ENCODE measurements around the gene ZNF674. TPM values are rescaled to one million over a fixed set of nuclear protein-coding genes. Genes with fewer than 3 reads are reported as not detected.

The ZNF674 gene
- 1 to 10 TPM in 1 of 3 donors, under 1 TPM in 2; 0.31 to 2.9 (median 0.74) TPM for polyA plus RNA-seq

DNA sequence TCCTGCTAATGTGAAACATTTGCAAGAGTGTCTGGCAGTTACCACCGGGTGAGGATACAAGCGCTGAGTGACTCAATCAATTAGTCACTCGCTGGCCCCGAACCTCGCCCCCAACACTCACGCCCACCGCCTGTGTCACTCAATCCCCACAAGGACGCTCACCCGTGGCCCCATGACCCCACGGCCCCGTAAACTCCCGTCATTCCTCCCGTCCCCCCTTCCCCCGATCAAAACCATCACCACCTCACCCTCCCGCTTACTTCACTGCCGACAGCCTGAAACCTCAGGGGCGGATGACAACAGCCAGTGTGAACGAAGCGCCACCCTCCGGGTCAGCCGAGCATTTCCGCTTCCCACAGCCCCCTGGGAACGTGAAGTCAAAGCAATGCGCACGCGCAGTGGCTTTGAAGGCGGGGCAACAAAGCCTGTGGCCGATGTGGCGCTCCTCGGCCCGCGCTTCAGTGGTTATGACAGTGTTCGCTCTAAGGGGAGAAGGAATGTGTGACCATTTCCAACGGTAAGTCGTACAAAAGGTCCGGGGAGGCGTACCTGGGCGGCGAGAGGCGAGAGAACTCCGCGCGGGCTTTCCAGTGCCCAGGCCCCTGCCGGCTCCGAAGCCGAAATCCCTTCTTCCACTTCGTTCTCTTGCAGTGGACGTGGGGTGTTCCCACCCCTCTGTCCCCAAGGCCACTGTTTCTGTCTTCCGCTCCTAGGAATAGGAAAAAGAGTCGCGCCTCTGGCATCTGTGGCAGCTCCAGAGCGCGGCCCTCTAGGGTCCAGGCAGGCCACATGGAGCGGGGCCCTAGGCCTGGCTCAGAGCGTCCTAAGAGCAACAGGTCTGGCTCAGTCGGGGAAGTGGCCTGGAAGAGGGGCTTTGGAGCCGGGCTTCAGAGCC is at the start of gene ZNF674:
Gene ZNF674 (minus strand): TSS at position 311 of the 895 bp plus-strand sequence. CDS start 3,334 bp downstream, outside the sequence.
- H3K27ac ChIP-seq (ENCODE audit: low read depth, low read length): no peak within 1 kb of the TSS
- 0 to 33% (median 0%) methylated on average over 46 to 57 of the region's 57 CpGs for WGBS, 3 donors

DNA sequence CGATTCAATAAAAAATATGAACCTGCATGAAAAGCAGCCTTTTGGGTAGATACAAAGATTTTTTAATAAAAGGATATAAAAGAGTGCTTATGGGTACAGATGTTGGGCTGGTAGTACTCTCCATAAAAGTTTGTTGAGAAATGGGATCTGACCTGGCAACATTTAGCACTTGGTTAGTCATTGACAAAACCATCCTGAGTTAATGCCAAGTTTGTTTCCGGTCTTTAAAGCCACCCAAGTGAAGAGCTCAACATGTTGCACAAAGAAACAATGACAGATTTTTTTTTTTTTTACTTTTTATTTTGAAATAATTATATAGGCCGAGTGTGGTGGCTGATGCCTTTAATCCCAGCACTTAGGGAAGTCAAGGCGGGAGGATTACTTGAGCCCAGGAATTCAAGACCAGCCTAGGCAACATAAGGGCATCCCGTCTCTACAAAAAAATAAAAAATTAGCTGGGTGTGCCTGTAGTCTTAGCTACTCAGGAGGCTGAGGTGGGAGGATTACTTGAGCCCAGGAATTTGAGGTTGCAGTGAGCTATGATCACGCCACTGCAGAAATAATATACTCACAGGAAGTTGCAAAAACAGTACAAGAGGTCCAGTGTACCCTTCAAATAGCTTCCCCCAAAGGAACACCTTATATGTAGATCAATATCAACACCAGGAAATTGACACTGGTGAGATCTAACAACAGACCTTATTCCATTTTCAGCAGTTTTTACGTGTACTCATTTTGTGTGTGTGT is 44.9 kb upstream of the ZNF674 start:
- WGBS, 3 donors: 70 to 74% (median 73%) methylated on average over 7 of the region's 7 CpGs
- no peak overlapping the region for H3K27ac ChIP-seq (ENCODE audit: low read depth, low read length)

DNA sequence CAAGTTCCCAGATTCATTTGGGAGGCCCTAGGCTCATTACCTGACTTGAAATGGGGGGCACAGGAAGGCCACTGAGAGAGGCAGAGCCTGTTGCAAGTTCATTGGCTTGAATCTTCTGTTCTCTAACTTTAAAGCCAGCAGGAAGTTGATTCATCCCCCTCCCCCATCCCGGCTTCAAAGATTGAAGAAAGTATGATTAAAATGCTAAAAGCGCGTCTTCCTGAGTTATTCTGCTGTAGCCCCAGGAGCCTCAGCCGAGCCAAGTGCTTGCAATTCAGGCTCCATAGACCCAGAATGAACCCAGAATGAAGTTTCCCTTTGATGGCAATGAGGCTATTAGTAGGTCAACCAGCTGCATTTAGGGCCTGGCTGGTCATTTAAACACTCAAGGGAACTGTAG is 43.0 kb upstream of the ZNF674 start:
- WGBS, 3 donors: 5 to 62% (median 32%) methylated on average over 4 of the region's 4 CpGs
- H3K27ac ChIP-seq (ENCODE audit: low read depth, low read length): no peak overlapping the region

DNA sequence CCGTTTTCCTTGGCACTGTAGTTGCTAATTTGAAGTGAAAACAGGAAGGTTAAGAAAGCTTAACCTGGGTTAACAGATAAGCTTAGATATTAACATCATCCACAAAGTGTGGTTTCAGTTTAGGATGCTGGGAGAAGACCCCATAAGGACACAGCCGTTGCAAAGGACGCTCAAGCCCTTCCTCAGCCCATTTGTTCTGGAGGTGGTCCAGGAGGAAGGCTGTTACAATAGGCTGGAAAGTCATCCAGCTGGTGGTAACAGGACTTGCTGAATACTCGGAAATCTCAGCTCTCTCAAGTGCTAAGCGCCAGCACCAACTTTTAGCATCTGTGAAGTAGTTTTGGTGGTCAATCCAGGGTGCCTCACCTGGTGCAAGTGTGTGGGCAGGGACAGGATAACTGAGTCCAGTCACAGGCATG is 42.5 kb upstream of the ZNF674 start:
- WGBS, 3 donors: 15 to 51% (median 22%) methylated on average over 5 of the region's 5 CpGs
- H3K27ac ChIP-seq (ENCODE audit: low read depth, low read length): no peak overlapping the region

DNA sequence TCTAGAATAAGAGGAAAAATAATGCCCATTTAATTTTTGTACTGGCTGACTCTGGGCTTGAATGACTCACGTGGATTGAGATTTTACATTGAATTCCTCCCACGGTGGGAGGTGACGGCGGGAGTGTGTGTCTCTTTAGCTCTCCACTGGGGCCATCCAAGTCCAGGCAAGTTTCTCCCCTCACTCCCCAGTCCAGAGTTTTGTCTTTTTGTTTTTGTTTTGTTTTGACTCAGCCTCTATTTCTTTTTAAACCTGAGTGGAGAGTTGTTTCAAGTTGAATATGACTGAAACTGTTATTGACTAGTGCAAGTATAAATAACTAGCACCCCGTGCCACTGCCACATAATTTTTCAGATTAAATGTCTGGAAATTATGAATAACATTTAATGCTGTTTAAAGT is 41.9 kb upstream of the ZNF674 start:
- 37 to 71% (median 38%) methylated on average over 5 of the region's 5 CpGs for WGBS, 3 donors
- no peak overlapping the region for H3K27ac ChIP-seq (ENCODE audit: low read depth, low read length)

DNA sequence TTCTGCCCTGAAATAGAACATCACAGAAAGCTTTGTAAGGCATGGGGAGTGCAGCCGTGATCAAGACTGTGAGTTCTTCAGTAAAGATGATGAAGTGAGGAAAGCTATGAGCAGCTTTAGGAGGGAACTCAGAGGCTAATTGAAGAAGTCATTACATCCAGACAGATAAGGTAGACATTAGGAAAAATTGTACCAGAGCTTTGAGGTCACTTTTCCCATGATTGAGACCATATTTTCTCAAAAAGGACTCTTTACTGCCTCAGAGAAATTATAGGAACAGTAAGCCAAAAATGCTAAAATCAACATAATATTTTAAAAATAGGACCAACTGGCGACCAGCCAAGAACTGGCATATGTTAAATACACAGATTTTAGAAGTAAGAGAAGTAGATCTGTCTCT is 39.5 kb upstream of the ZNF674 start:
- no peak overlapping the region for H3K27ac ChIP-seq (ENCODE audit: low read depth, low read length)

DNA sequence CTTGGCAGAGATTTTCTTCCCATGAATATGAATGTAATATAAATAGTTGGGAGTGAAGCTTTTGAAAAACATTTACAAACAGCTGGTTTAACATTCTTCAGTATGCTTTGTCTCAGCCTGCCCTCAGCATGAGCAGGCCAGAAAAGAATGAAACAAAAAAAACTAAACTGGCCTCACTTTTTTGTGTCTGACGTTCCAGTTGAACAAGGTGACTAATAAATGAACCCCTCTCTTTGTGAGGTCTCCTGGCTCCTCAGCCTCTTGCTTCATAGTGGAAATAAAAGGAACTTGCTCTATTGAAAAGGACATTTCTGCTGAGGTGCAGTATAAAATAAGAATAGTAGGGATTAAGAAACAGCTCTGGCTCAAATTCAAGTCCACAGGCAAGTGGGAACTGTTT is 37.7 kb upstream of the ZNF674 start:
- no peak overlapping the region for H3K27ac ChIP-seq (ENCODE audit: low read depth, low read length)
- WGBS, 3 donors: 19 to 40% (median 21%) methylated on average over 1 of the region's 1 CpG

More for the DNA sequence above, 39.5 kb upstream of the ZNF674 start:
- 45 to 66% (median 63%) methylated on average over 2 of the region's 2 CpGs for WGBS, 3 donors

DNA sequence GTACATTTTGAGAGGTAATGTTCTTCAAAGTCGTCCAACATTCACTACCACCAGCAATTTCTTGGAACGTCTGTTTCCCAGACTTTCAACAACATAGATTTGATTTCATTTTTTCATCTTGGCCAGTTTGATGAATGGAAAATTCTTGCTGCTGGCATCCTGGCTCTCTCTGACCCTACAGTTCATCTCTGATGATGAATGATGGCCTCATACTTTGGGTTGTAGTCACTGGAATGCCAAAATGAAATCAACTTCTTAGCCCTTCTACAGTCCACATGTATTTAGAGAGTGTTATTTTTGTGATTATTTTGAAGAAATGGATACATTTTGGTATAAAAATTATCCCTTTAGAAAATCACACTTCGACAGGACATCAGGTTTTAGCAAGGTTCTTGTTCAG is 37.1 kb upstream of the ZNF674 start:
- WGBS, 3 donors: 54 to 88% (median 66%) methylated on average over 3 of the region's 3 CpGs

DNA sequence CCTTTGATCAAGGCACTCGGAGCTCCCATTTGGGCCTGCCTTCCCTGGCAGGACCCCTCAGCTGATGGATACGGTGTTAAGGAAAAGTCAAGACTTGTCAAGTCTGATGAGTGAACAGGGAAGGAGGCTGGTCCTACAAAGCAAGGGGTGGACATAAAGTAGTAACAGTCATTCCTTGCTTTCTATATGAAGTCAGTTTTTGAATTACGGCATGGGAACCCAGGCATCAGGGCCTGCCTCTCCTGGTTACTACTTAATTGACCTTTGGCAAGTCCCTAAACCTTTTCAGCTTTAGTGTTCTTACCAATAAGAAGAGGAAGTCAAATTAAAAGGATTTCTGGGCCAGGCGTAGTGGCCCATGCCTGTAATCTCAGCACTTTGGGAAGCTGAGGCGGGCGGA is 35.4 kb upstream of the ZNF674 start:
- WGBS, 3 donors: 89 to 95% (median 90%) methylated on average over 4 to 6 of the region's 6 CpGs

More for the DNA sequence above, 37.1 kb upstream of the ZNF674 start:
- H3K27ac ChIP-seq (ENCODE audit: low read depth, low read length): no peak overlapping the region

DNA sequence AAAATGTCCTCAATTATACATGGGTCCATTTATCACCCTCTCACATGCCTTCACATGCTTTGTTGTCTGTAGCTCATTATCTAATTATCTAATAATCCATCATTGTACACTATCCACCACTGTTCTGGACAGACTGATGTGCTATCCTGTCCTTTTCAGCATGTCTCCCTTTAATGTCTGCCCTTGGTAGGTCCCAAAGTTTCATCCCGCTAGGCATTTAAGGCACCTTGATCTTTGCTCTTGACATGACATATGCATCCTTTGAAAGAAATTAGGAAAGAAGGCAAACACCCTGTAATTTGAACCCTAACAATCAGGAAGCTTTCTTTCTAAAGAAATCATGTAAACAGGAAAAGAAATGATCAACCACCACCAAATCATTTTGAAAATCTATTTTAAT is 34.0 kb upstream of the ZNF674 start:
- WGBS, 3 donors: 87 to 94% (median 91%) methylated on average over 1 of the region's 1 CpG
- no peak overlapping the region for H3K27ac ChIP-seq (ENCODE audit: low read depth, low read length)

More for the DNA sequence above, 35.4 kb upstream of the ZNF674 start:
- no peak overlapping the region for H3K27ac ChIP-seq (ENCODE audit: low read depth, low read length)

DNA sequence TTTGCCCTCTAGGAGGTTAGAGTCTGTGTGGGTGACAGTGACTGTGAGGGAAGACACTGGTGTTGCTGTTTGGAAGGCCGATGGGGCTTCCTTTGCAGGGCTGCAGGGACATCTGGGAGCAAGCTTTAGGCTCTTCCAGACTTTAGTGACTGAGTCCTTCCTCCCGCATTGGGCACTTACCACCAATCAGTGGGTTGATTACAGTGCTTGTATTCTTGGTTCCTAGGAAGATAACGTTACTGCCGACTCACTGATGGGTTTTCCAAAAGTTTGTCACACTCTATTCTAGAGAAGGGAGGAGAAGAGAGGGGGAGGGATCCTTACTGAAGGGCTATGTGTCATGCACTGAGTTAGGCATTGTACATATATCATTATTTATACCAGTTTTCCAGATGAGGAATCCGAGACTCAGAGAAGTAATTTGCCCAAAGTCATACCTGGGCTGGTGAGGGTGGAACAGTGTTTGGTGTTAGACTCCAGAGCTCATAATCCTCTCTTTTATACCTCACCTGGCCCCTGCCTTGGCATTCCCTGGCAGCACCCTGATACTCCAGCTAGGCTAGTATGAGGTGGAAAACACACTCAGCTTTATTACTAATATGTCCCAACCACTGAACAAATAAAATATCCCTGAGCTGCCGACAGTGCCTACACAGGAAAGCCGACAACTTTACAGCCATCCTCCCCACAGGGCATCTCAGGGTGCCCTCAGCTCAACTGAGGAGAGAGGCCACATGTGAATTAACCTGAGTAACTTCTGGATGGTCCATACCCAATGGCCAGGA is 32.2 kb upstream of the ZNF674 start:
- H3K27ac ChIP-seq (ENCODE audit: low read depth, low read length): no peak overlapping the region
- WGBS, 3 donors: 64 to 81% (median 70%) methylated on average over 7 of the region's 7 CpGs

DNA sequence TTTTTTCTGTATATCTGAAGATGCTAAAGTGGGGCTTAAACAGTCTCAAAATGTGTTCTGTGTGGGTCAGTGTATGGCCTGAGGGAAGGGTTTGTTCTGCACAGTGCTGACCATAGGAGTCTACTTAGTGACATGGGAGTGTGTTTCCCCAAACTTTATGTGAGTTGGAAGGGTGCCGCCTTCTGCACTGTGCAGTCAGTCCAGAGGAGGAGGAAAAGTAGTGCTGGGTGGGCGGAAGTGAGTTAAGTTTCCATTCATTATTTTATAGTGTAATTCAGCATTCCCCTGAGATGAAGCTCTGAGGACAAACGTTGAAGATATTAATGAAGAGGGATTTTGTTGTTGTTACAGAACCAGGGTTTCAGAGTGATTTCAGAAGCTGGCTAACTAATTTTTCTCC is 31.2 kb upstream of the ZNF674 start:
- whole genome bisulfite sequencing, 3 donors: 37 to 70% (median 47%) methylated on average over 3 of the region's 3 CpGs
- no peak overlapping the region for H3K27ac ChIP-seq (ENCODE audit: low read depth, low read length)

DNA sequence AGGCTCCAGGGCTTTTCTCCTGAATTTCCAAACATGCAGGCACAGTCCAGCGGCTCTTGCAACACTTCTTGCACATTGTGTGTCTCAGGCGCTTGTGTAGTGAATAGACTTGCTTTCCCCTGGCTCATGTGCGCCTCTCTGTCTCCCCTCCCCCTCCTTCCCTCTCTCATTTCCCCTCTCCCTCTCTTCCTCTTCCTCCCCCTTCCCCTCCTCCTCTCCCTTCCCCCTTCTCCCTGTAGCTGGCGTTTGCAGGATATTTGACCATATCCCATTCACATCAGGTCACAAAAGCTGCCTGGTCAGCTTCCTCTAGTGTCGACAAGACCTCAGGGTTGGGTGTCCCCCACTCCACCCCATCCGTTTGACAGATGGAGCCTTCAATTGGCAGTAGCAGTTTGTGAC is 30.8 kb upstream of the ZNF674 start:
- H3K27ac ChIP-seq (ENCODE audit: low read depth, low read length): no peak overlapping the region
- WGBS, 3 donors: 6 to 48% (median 24%) methylated on average over 6 of the region's 6 CpGs

DNA sequence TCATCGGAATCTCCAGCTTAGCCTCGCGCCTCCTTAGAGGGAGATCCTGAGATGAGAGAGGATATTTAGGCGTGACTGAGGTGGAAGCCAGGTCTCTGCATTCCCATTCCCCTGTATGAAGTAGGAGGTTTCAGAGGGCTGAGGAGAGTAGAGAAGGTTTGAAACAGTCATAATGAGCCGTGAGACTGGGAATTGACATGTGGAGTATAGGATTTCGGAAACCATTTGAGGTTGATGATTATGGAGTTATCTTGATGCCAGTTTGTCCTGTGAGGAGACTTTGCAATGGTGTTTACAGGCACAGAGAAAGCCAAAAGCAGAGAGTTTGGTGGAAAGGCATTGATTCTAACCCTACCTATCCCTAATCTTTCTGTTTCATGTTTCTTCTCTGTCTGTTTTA is 30.4 kb upstream of the ZNF674 start:
- H3K27ac ChIP-seq (ENCODE audit: low read depth, low read length): no peak overlapping the region
- 28 to 64% (median 47%) methylated on average over 6 of the region's 6 CpGs for WGBS, 3 donors

DNA sequence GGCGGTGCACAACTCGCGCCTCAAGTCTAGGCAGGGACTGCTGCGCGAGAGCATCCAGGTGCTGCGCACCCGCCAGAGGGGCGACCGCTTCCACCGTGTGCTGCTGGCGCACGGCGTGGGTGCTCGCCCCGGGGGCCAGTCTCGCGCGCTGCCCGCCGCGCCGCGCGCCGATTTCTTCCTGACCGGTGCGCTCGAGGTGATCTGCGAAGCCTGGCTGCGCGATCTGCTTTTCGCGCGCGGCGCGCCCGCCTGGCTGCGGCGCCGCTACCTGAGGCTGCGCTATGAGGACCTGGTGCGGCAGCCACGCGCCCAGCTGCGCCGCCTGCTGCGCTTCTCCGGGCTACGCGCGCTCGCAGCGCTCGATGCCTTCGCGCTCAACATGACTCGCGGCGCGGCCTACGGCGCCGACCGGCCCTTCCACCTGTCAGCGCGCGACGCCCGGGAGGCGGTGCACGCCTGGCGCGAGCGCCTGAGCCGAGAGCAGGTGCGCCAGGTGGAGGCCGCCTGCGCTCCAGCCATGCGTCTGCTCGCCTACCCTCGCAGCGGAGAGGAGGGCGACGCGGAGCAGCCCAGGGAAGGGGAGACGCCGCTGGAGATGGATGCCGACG is 29.7 kb upstream of the ZNF674 start:
- H3K27ac ChIP-seq (ENCODE audit: low read depth, low read length): no peak overlapping the region
- WGBS, 3 donors: 1 to 49% (median 1%) methylated on average over 21 to 87 of the region's 90 CpGs

DNA sequence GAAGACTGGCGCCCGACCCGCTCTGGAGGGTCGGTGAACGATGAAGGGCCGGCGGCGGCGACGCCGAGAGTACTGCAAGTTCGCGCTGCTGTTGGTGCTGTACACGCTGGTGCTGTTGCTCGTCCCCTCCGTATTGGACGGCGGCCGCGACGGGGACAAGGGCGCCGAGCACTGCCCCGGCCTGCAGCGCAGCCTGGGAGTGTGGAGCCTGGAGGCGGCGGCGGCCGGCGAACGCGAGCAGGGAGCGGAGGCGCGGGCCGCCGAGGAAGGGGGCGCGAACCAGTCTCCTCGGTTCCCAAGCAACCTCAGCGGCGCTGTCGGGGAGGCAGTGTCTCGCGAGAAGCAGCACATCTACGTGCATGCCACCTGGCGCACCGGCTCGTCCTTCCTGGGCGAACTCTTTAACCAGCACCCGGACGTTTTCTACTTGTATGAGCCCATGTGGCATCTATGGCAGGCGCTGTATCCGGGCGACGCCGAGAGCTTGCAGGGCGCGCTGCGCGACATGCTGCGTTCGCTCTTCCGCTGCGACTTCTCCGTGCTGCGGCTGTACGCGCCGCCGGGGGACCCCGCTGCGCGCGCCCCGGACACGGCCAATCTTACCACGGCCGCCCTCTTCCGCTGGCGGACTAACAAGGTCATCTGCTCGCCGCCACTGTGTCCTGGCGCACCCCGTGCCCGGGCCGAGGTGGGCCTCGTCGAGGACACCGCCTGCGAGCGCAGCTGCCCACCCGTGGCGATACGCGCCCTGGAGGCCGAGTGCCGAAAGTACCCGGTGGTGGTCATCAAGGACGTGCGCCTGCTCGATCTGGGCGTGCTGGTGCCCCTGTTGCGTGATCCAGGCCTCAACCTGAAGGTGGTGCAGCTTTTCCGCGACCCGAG is 28.9 kb upstream of the ZNF674 start:
- H3K27ac ChIP-seq (ENCODE audit: low read depth, low read length): no peak overlapping the region
- WGBS, 3 donors: 1 to 45% (median 1%) methylated on average over 58 to 107 of the region's 107 CpGs

DNA sequence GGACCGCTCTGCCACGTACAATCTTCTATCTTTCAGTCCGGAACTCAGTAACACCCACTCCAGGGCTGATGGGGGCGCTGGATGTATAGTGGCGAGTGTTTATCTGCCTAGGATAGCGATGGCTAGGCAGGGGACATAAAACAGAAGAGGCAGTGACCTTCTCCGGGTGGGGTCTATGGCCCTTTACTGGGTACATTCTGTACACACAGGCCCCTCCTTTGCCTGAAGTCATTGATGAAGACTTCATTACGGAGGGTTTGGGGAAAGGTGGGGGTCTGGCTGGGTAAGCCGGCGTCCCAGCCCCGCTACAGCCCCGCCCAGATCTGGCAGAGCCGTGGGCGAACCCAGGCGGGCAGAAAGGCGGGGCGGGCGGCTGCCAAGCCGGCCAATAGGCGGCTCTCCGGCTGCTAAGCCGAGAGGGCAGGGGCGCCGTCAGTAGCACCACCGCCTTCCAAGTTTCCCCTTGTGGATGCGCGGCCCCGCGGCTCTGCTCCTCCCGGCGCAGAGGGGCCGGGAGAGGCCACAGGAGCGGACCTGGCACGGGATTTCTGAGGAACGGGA is 28.2 kb upstream of the ZNF674 start, which contains the start of gene CHST7:
Gene CHST7 (plus strand): TSS at position 435 of the 561 bp plus-strand sequence. CDS start 167 bp downstream, outside the sequence.
- H3K27ac ChIP-seq (ENCODE audit: low read depth, low read length): no peak within 1 kb of the TSS
- 1 to 33% (median 7%) methylated on average over 13 to 34 of the region's 35 CpGs for whole genome bisulfite sequencing, 3 donors
